Femur (tissue), 1 donor: ENCODE measurements around the gene ALPG.
"Not testable (repeated sequence)": the region's sequence is repeated elsewhere in the genome, so short reads cannot be mapped to it uniquely, and the experiment has no call there.

Experiments
- DNase-seq: peaks from one replicate; pipeline ENCODE4 v3.0.0-alpha.2; 2017

The ALPG gene

GRCh38 chr2:232377841-232378734 is 28.6 kb upstream of the ALPG start:
- no peak for DNase-seq

GRCh38 chr2:232378735-232379151 is 27.9 kb upstream of the ALPG start, which contains the start of gene ALPP:
ALPP (plus strand) TSS chr2:232378751; CDS start chr2:232378803, 52 bp downstream.
- not testable (repeated sequence) for DNase-seq

- not testable (repeated sequence) for DNase-seq
Observed at GRCh38 chr2:232379610-232380590, 26.7 kb upstream of the ALPG start.

GRCh38 chr2:232381204-232382031 is 25.2 kb upstream of the ALPG start:
- DNase-seq = not testable (repeated sequence)

- DNase-seq = no peak
Observed at GRCh38 chr2:232382331-232383225, 24.1 kb upstream of the ALPG start.

- no peak for DNase-seq
Observed at GRCh38 chr2:232384466-232384865, 22.2 kb upstream of the ALPG start.

GRCh38 chr2:232385058-232385457 is 21.6 kb upstream of the ALPG start:
- not testable (repeated sequence) for DNase-seq

- DNase-seq = no peak
Observed at GRCh38 chr2:232385660-232386489, 20.8 kb upstream of the ALPG start.

GRCh38 chr2:232386490-232386739 is 20.2 kb upstream of the ALPG start:
- no peak for DNase-seq

- DNase-seq = no peak
Observed at GRCh38 chr2:232386740-232387450, 19.7 kb upstream of the ALPG start.

- no peak for DNase-seq
Observed at GRCh38 chr2:232387451-232388171, 19.0 kb upstream of the ALPG start.

- DNase-seq = no peak
Observed at GRCh38 chr2:232388324-232388891, 18.2 kb upstream of the ALPG start.

- no peak for DNase-seq
Observed at GRCh38 chr2:232389327-232389726, 17.3 kb upstream of the ALPG start.

GRCh38 chr2:232390661-232391060 is 16.0 kb upstream of the ALPG start:
- no peak for DNase-seq

GRCh38 chr2:232393556-232393955 is 13.1 kb upstream of the ALPG start:
- DNase-seq = no peak

- DNase-seq = not testable (repeated sequence)
Observed at GRCh38 chr2:232394431-232394830, 12.2 kb upstream of the ALPG start.

GRCh38 chr2:232395586-232395985 is 11.1 kb upstream of the ALPG start:
- DNase-seq = no peak

- DNase-seq = no peak
Observed at GRCh38 chr2:232396683-232397082, 10.0 kb upstream of the ALPG start.
